ENCODE measurements around the gene CALD1.

The CALD1 gene

GRCh38 chr7:134787064-134787463 lies 7.6 kb downstream of the CALD1 start:
- no peak for DNase-seq (ENCODE audit: low read depth)

- no peak for DNase-seq (ENCODE audit: low read depth)
These were observed 8.3 kb downstream of the CALD1 start for GRCh38 chr7:134787720-134788119.

- no peak for DNase-seq (ENCODE audit: low read depth)
These were observed 8.8 kb downstream of the CALD1 start for GRCh38 chr7:134788191-134788590.

GRCh38 chr7:134789967-134790685 lies 10.7 kb downstream of the CALD1 start:
- DNase-seq (ENCODE audit: low read depth) = peak; percentile 82

GRCh38 chr7:134792968-134793367 lies 13.5 kb downstream of the CALD1 start:
- peak; percentile 67 for DNase-seq (ENCODE audit: low read depth)

GRCh38 chr7:134795231-134795630 lies 15.8 kb downstream of the CALD1 start:
- no peak for DNase-seq (ENCODE audit: low read depth)

GRCh38 chr7:134798155-134798554 lies 18.7 kb downstream of the CALD1 start:
- no peak for DNase-seq (ENCODE audit: low read depth)

- DNase-seq (ENCODE audit: low read depth) = no peak
These were observed 19.9 kb downstream of the CALD1 start for GRCh38 chr7:134799377-134799776.

GRCh38 chr7:134802762-134803161 lies 23.3 kb downstream of the CALD1 start:
- no peak for DNase-seq (ENCODE audit: low read depth)

GRCh38 chr7:134804351-134804750 lies 24.9 kb downstream of the CALD1 start:
- DNase-seq (ENCODE audit: low read depth) = no peak

- no peak for DNase-seq (ENCODE audit: low read depth)
These were observed 25.4 kb downstream of the CALD1 start for GRCh38 chr7:134804854-134805253.

GRCh38 chr7:134806197-134806596 lies 26.8 kb downstream of the CALD1 start:
- DNase-seq (ENCODE audit: low read depth) = no peak

GRCh38 chr7:134809616-134810015 lies 30.2 kb downstream of the CALD1 start:
- no peak for DNase-seq (ENCODE audit: low read depth)

- no peak for DNase-seq (ENCODE audit: low read depth)
These were observed 32.3 kb downstream of the CALD1 start for GRCh38 chr7:134811765-134812164.

GRCh38 chr7:134813663-134814396 lies 34.4 kb downstream of the CALD1 start:
- DNase-seq (ENCODE audit: low read depth) = peak; percentile 26

GRCh38 chr7:134814730-134815364 lies 35.4 kb downstream of the CALD1 start:
- DNase-seq (ENCODE audit: low read depth) = no peak

GRCh38 chr7:134818613-134819345 lies 39.3 kb downstream of the CALD1 start:
- no peak for DNase-seq (ENCODE audit: low read depth)

GRCh38 chr7:134819401-134819800 lies 40.0 kb downstream of the CALD1 start:
- DNase-seq (ENCODE audit: low read depth) = no peak

- no peak for DNase-seq (ENCODE audit: low read depth)
These were observed 40.9 kb downstream of the CALD1 start for GRCh38 chr7:134820295-134820694.

GRCh38 chr7:134820778-134821177 lies 41.3 kb downstream of the CALD1 start:
- no peak for DNase-seq (ENCODE audit: low read depth)

- peak; percentile 42 for DNase-seq (ENCODE audit: low read depth)
These were observed 44.0 kb downstream of the CALD1 start for GRCh38 chr7:134823400-134823799.

- no peak for DNase-seq (ENCODE audit: low read depth)
These were observed 46.2 kb downstream of the CALD1 start for GRCh38 chr7:134825666-134826065.

All from stromal cell of bone marrow (primary cell).